ENCODE measurements around the gene NDUFA6.

The NDUFA6 gene

DNA sequence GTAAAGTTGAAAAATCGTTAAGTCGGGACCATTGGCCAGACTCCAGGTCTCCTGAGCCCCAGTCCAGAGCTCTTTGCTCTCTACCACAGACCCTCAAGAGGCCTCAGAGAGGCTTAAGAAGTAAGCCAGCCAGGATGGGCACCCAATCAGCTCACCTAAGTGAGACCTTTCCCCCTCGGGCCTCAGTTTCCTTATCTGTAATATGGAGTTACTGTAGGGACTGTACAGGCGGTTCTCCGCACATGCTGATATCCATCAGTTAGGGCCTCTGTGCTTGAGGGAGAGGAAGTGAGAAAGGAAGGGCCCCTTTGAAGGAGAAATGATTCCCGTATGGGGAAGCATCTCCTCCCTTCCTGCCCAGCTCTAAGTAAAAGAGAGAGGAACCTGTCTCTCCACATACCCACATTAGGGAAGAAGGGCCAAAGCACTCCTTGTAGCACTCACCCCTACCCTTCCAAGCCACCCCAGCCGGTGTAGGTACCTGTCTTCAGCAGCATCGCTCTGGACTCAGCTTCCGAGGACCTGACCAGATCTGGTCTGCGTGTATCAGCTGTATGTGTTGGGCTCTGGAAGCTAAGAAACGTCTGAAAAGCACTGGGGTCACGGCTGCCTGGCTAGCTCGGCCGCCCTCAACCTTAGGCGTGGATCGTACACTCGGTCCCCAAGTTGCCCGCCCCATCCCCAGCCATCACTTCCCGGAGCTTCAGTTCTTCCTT, 20.6 kb downstream of the NDUFA6 start:
- DNase-seq: peak in 1 of 2 donors; percentile 4

DNA sequence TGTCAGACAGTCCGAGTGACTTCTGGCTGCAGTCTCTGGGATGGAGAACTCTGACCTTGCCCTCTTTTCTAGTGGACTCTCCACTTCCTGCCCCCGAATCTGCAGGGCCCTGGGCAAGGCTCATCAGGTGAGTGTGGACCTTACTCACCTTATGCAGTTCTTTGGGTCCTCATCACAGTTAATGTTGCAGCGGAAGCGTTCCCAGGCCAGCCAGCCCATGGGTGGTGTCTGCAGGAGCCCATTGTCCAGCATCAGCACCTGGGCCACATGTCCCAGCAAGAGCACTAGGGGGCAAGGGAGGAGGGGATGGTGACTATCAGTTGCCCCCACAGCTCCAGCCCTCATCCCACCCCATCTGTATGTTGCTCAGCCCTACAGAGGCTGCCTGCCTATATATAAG, 22.3 kb downstream of the NDUFA6 start:
- DNase-seq: no peak

DNA sequence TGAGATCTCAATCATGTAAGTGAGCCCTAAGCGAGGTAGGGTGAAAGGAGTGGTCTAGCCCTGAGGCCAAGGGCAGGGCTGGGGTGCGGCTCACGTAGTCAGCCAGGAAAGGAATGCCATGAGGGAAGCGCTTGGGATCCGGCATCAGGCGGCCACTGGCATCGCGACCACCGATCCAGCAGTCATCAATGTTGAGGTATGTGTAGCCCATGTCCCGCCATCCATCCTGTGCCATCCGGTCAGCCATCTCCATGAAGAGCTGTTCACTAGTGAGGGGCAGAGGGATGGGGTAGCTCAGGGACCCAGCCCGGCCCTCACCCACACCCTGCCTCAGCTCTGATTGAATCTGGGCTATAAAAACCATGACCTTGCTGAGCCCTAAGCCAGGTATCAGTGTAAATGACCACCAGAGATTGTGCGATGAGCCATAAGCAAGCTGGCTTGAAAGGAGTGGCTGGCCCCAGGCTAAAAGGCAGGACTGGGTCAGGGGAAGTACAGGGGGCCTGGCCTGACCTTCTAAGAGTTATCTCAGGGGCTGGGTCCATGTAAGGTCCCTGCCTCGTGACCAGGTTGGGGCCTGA, 22.8 kb downstream of the NDUFA6 start:
- DNase-seq: no peak

- no peak for DNase-seq
Observed at GRCh38 chr22:42066937-42067336, 23.6 kb downstream of the NDUFA6 start.

DNA sequence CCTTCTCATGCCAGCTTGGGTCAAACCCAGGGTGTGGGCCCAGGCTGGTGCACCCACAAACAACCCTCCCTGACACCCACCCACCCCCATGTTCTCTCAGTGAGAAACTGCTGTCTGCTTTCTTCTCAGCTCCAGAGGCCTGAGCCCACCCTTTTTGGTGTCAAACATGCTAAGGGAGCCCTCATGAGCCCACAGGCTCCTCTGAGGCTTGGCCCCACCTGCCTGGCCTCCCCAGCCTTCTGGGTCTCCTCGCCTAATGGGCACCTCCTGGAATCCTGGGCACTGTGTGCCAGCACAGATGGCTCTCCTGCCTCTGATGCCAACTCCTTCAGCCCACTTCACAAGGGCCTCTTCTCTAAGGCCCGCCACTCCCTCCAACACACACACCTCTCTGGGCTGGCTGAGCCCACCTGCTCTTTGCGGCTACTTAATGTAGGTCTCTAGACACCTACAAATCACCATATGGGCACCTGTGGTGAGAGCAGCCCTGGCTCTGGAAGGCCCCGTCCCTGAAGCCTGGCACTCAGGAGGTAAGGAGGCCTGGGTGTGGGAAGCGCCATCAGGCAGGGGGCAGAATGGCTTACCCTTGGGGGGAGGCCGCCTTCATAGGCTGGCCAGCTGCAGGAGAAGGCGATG, 24.3 kb downstream of the NDUFA6 start:
- no peak for DNase-seq

GRCh38 chr22:42065438-42066125, 25.0 kb downstream of the NDUFA6 start:
- no peak for DNase-seq

- DNase-seq: no peak
Observed at GRCh38 chr22:42064629-42065028, 25.9 kb downstream of the NDUFA6 start.

DNA sequence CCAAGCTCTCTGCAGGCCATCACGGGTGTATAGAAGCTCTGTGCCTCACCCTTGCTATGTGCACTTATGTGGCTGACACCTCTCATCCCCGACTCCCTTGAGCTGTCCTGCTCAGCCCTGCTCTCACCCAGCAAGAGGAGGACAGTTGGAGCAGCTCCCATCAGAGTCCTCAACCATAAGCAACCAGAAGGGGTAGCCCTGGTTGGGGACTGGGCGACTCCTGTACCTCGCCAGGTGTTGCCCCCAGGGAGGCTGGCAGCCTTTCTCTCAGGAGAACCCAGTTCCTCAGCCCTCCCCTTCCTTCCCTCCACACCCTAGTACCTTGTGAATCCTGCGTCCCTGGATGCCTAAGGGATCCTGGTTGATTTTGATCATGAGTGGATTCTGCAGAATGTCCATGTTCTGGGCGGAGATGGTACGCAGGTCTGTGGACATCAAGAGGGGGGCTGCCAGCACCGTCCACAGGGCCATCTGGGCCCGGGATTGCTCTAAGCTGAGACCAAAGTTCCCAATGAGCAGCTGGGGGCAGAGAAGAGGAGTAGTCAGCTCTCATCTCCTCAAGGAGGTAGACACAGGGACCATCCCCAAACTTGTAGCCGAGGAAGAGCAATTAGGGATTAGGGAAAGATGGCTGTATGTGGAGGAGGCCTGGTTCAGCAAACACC, 27.9 kb downstream of the NDUFA6 start:
- DNase-seq: no peak

DNA sequence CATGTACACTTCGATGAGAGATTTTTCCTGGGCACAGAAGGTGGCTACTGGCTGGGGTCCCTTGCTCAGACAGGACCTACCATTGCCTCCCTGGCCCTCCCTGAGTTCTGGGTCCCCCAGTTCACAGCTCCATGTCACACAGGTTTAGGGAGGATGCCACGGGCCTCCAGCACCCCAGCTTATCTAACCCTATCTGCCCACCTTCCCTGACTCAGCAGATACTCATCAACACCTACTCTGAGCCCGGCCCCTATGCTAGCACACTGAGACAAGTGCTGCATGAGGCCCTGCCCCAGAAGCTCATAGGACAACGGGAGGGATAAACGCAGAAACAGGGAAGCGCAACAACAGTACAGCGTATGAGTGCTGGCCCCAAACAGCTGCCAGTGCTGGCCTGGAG, 29.5 kb downstream of the NDUFA6 start:
- no peak for DNase-seq

- DNase-seq: no peak
Observed at GRCh38 chr22:42060489-42060888, 30.1 kb downstream of the NDUFA6 start.

- no peak for DNase-seq
Observed at GRCh38 chr22:42056757-42057511, 33.6 kb downstream of the NDUFA6 start.

DNA sequence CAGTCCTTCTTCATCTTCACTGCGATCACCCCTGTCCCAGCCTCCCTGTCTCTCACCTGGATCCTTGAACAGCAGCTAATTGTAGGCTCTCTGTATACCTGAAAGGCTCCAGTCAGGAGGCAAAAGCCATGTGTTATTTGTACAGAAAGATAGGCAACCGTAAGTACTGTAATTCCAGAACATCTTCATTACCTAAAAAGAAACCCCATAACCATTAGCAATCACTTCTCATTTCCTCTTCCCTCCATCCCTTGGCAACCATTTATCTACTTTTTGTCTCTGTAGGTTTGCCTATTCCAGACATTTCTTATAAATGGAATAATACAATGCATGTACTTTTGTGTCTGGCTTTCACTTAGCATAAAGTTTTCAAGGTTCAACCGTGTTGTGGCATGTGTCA, 37.8 kb downstream of the NDUFA6 start:
- no peak for DNase-seq

GRCh38 chr22:42050641-42051180, 39.9 kb downstream of the NDUFA6 start:
- DNase-seq: no peak

DNA sequence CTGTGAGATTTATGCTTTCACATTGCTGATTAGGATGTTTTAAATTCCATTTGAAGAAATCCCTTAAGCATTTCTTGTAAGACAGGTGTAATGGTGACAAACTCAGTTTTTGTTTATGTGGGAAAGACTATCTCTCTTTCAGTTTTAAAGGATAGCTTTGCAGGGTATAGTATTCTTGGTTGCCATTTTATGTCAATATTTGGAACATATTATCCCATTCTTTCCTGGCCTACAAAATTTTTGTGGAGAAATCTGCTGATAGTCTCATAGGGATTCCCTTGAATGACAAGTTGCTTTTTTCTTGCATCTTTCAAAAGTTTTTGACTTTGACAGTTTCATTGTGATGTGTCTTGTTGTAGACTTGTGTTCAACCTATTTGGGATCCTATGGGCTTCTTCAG, 48.8 kb downstream of the NDUFA6 start:
- DNase-seq: no peak

GRCh38 chr22:42039271-42039670, 51.3 kb downstream of the NDUFA6 start:
- no peak for DNase-seq
